Neural crest cell (in vitro differentiated cells): Measurements from ENCODE around the gene SLC36A1. TPM values are rescaled to one million over a fixed set of nuclear protein-coding genes. Genes with fewer than 3 reads are reported as not detected.
A peak's percentile ranks its signal among the peaks of the same experiment; 100 is the strongest.

Experiments used
- DNase-seq: peaks from one replicate; pipeline ENCODE4 v3.0.0; 2021; ENCODE audit warnings: low read depth, mixed read lengths, low spot score
- H3K27ac Mint-ChIP-seq: one replicate; pipeline ENCODE4 v1.8.0; 2021; ENCODE audit warnings: mild to moderate bottlenecking, mixed read lengths; ENCODE audit not compliant: unreplicated experiment
- H3K27me3 Mint-ChIP-seq: 2 replicates; pipeline ENCODE4 v1.8.0; 2021; ENCODE audit warnings: low read depth, mild to moderate bottlenecking, mixed read lengths
- H3K36me3 Mint-ChIP-seq: 2 replicates; pipeline ENCODE4 v1.8.0; 2021; ENCODE audit warnings: low read depth, mild to moderate bottlenecking, mixed read lengths
- H3K4me1 Mint-ChIP-seq: 2 replicates; pipeline ENCODE4 v1.8.0; 2021; ENCODE audit warnings: mixed read lengths
- H3K4me3 Mint-ChIP-seq: one replicate; pipeline ENCODE4 v1.8.0; 2021; ENCODE audit warnings: mild to moderate bottlenecking, mixed read lengths
- H3K9me3 Mint-ChIP-seq: 2 replicates; pipeline ENCODE4 v1.8.0; 2021; ENCODE audit warnings: mixed read lengths
- total RNA-seq: library from RNA; stranded (reverse); gene quantifications from 2 replicates; pipeline ENCODE4 v1.2.1, GENCODE V29; 2021
- TF ChIP-seq, protein P1 (sequence below): fragments of 200-600 bp; sonication (generic); conservative IDR thresholded peaks from 2 replicates; pipeline ENCODE4 v1.5.0; 2021; ENCODE audit warnings: antibody characterized with exemption, mild to moderate bottlenecking

The SLC36A1 gene
- total RNA-seq, 1 donor from 2014 or later = 19.3 TPM

GRCh38 chr5:151454889-151455288 lies 7.5 kb downstream of the SLC36A1 start:
- TF ChIP-seq, protein P1, sequence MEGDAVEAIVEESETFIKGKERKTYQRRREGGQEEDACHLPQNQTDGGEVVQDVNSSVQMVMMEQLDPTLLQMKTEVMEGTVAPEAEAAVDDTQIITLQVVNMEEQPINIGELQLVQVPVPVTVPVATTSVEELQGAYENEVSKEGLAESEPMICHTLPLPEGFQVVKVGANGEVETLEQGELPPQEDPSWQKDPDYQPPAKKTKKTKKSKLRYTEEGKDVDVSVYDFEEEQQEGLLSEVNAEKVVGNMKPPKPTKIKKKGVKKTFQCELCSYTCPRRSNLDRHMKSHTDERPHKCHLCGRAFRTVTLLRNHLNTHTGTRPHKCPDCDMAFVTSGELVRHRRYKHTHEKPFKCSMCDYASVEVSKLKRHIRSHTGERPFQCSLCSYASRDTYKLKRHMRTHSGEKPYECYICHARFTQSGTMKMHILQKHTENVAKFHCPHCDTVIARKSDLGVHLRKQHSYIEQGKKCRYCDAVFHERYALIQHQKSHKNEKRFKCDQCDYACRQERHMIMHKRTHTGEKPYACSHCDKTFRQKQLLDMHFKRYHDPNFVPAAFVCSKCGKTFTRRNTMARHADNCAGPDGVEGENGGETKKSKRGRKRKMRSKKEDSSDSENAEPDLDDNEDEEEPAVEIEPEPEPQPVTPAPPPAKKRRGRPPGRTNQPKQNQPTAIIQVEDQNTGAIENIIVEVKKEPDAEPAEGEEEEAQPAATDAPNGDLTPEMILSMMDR = no peak
- no peak for DNase-seq
- H3K4me3 Mint-ChIP-seq = no peak overlapping the region
- H3K27ac Mint-ChIP-seq = peak overlapping the region; percentile 44
- H3K9me3 Mint-ChIP-seq = no peaks in the 10 kb centered on the region
- H3K27me3 Mint-ChIP-seq = no peaks in the 10 kb centered on the region
- H3K36me3 Mint-ChIP-seq = no peaks in the 10 kb centered on the region
- H3K4me1 Mint-ChIP-seq = peaks cover 10% of the 10 kb centered on the region

- DNase-seq = no peak
- Mint-ChIP-seq H3K27ac (no peak overlapping the region), H3K36me3 (no peaks in the 10 kb centered on the region), H3K4me3 (no peak overlapping the region), H3K27me3 (no peaks in the 10 kb centered on the region), H3K4me1 (peaks cover 10% of the 10 kb centered on the region), H3K9me3 (no peaks in the 10 kb centered on the region)
- TF ChIP-seq, protein P1 = no peak
Measured at GRCh38 chr5:151456321-151456940, 9.0 kb downstream of the SLC36A1 start.

- DNase-seq = no peak
- Mint-ChIP-seq H3K36me3 (no peaks in the 10 kb centered on the region), H3K27me3 (no peaks in the 10 kb centered on the region), H3K27ac (no peak overlapping the region), H3K4me1 (peaks cover 10% of the 10 kb centered on the region), H3K9me3 (no peaks in the 10 kb centered on the region), H3K4me3 (no peak overlapping the region)
- TF ChIP-seq, protein P1 = no peak
Measured at GRCh38 chr5:151458314-151458713, 10.9 kb downstream of the SLC36A1 start.

DNA sequence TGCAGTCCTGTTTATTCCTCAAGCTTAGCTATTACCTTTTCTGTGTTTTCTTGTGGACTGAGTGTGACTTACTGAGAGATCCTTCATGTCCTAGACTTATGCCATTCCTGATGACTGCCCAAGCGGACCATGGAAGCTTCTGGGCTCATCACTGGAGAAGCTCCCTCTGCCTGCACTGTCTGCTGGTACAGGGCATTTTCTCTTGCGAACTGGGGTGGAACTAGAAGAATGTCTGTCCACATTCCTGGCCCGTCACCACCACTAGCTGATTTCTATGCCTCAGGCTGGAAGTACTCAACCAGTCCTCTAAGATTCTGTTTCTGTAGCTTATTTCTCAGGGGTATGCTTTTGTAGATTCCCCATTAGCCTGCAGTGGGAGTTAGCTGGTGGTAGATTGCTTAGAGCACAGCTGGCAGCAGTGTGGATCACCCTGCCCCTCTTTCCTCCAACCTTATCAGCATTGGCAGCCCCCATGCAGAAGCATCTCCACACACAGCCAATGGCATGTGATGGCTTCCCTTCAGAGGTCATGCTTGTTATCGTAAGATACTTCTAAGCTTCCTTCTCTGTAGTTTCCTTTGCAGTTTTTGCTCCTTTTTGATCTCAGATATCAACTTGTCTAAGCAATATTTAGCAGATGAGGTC lies 12.4 kb downstream of the SLC36A1 start:
- H3K27ac Mint-ChIP-seq = no peak overlapping the region
- H3K9me3 Mint-ChIP-seq = no peaks in the 10 kb centered on the region
- H3K4me1 Mint-ChIP-seq = peaks cover 3% of the 10 kb centered on the region
- peaks cover 3% of the 10 kb centered on the region for H3K36me3 Mint-ChIP-seq
- H3K27me3 Mint-ChIP-seq = no peaks in the 10 kb centered on the region
- DNase-seq = no peak
- TF ChIP-seq, protein P1 = no peak
- H3K4me3 Mint-ChIP-seq = no peak overlapping the region

- Mint-ChIP-seq H3K4me3 (no peak overlapping the region), H3K9me3 (no peaks in the 10 kb centered on the region), H3K36me3 (peaks cover 5% of the 10 kb centered on the region), H3K27ac (no peak overlapping the region), H3K4me1 (no peaks in the 10 kb centered on the region), H3K27me3 (no peaks in the 10 kb centered on the region)
- no peak for DNase-seq
- TF ChIP-seq, protein P1 = no peak
Measured at GRCh38 chr5:151461312-151461711, 13.9 kb downstream of the SLC36A1 start.
